ENCODE results near the gene TMCC1.
"Not testable (repeated sequence)": the region's sequence is repeated elsewhere in the genome, so short reads cannot be mapped to it uniquely, and the experiment has no call there.

Gene TMCC1

GRCh38 chr3:129684270-129684669 lies 209.2 kb downstream of the TMCC1 start:
- no peak for DNase-seq (ENCODE audit: low spot score)

- no peak for DNase-seq (ENCODE audit: low spot score)
These were observed 210.3 kb downstream of the TMCC1 start for GRCh38 chr3:129683201-129683600.

- no peak for DNase-seq (ENCODE audit: low spot score)
These were observed 216.5 kb downstream of the TMCC1 start for GRCh38 chr3:129676985-129677384.

GRCh38 chr3:129674798-129675123 lies 218.8 kb downstream of the TMCC1 start:
- DNase-seq (ENCODE audit: low spot score), result not testable (repeated sequence)

GRCh38 chr3:129673897-129674797 lies 219.4 kb downstream of the TMCC1 start:
- DNase-seq (ENCODE audit: low spot score), result no peak

- DNase-seq (ENCODE audit: low spot score), result no peak
These were observed 220.5 kb downstream of the TMCC1 start for GRCh38 chr3:129673012-129673411.

GRCh38 chr3:129672412-129672811 lies 221.1 kb downstream of the TMCC1 start:
- no peak for DNase-seq (ENCODE audit: low spot score)

GRCh38 chr3:129665024-129665768 lies 228.3 kb downstream of the TMCC1 start:
- DNase-seq (ENCODE audit: low spot score), result no peak

- no peak for DNase-seq (ENCODE audit: low spot score)
These were observed 229.4 kb downstream of the TMCC1 start for GRCh38 chr3:129663930-129664646.

GRCh38 chr3:129663045-129663446 lies 230.5 kb downstream of the TMCC1 start:
- DNase-seq (ENCODE audit: low spot score), result no peak

- no peak for DNase-seq (ENCODE audit: low spot score)
These were observed 231.3 kb downstream of the TMCC1 start for GRCh38 chr3:129662191-129662608.

- no peak for DNase-seq (ENCODE audit: low spot score)
These were observed 231.7 kb downstream of the TMCC1 start for GRCh38 chr3:129661766-129662165.

- no peak for DNase-seq (ENCODE audit: low spot score)
These were observed 235.2 kb downstream of the TMCC1 start for GRCh38 chr3:129658110-129658843.

- DNase-seq (ENCODE audit: low spot score), result peak; percentile 15
These were observed 236.1 kb downstream of the TMCC1 start for GRCh38 chr3:129657261-129658046.

GRCh38 chr3:129656659-129657247 lies 236.8 kb downstream of the TMCC1 start:
- DNase-seq (ENCODE audit: low spot score), result no peak

GRCh38 chr3:129655291-129655700 lies 238.2 kb downstream of the TMCC1 start:
- DNase-seq (ENCODE audit: low spot score), result no peak

- no peak for DNase-seq (ENCODE audit: low spot score)
These were observed 239.4 kb downstream of the TMCC1 start for GRCh38 chr3:129654131-129654530.

GRCh38 chr3:129653019-129653418 lies 240.5 kb downstream of the TMCC1 start:
- no peak for DNase-seq (ENCODE audit: low spot score)

GRCh38 chr3:129651435-129652202 lies 241.9 kb downstream of the TMCC1 start:
- no peak for DNase-seq (ENCODE audit: low spot score)

Measured in activated CD4-positive, alpha-beta T cell treated with anti-CD3 and anti-CD28 coated beads, Interleukin-2, Interleukin-4, amounts not matched to agents 100 ng/mL and 50 ng/mL, durations not matched to agents 16 hours and 8 hours (primary cell).